ENCODE measurements around the gene MINDY2. TPM values are rescaled to one million over a fixed set of nuclear protein-coding genes. Genes with fewer than 3 reads are reported as not detected.
A peak's percentile ranks its signal among the peaks of the same experiment; 100 is the strongest.

The MINDY2 gene
- total RNA-seq = 31.2 TPM
- long read RNA-seq, full-length matches to known transcripts = 58 of 77 reads
- long read RNA-seq, partial matches to known transcripts = 8 of 77 reads
- long read RNA-seq, other reads (novel, unspliced or antisense) = 11 of 77 reads

GRCh38 chr15:58770857-58771620, at the start of gene MINDY2:
TSS of gene MINDY2 (plus strand) at chr15:58771302. CDS start at chr15:58771396, 94 bp downstream.
- no peaks in the 10 kb centered on the region for H3K9me3 ChIP-seq
- peak; percentile 98 for ATAC-seq
- DNase-seq = peak; percentile 100
- H3K36me3 ChIP-seq = no peaks in the 10 kb centered on the region
- peaks cover 37% of the 10 kb centered on the region for H3K4me1 ChIP-seq
- intact Hi-C loops (cut with DNase I) = no loop called here
- H3K27me3 ChIP-seq = no peaks in the 10 kb centered on the region
- H3K27ac ChIP-seq = peak within 1 kb of the TSS; percentile 96
- peak; percentile 46 for TF ChIP-seq CTCF (IDR thresholded peaks at IDR 0.05)
- H3K4me3 ChIP-seq = peak within 1 kb of the TSS; percentile 85

GRCh38 chr15:58724466-58724865, 46.6 kb upstream of the MINDY2 start:
- TF ChIP-seq CTCF (IDR thresholded peaks at IDR 0.05) = no peak
- H3K27ac ChIP-seq = no peak overlapping the region
- DNase-seq (no peak), ATAC-seq (peak; percentile 73)
- intact Hi-C loops (cut with DNase I) = no loop called here
- H3K4me1 ChIP-seq = peaks cover 7% of the 10 kb centered on the region
- H3K36me3 ChIP-seq = no peaks in the 10 kb centered on the region
- H3K9me3 ChIP-seq = no peaks in the 10 kb centered on the region
- no peaks in the 10 kb centered on the region for H3K27me3 ChIP-seq
- H3K4me3 ChIP-seq = no peak overlapping the region

GRCh38 chr15:58726867-58727266, 44.2 kb upstream of the MINDY2 start:
- Histone ChIP-seq H3K4me3 (no peak overlapping the region), H3K4me1 (peaks cover 8% of the 10 kb centered on the region), H3K27ac (no peak overlapping the region), H3K27me3 (no peaks in the 10 kb centered on the region), H3K9me3 (no peaks in the 10 kb centered on the region), H3K36me3 (no peaks in the 10 kb centered on the region)
- DNase-seq (no peak), ATAC-seq (no peak)
- no peak for TF ChIP-seq CTCF (IDR thresholded peaks at IDR 0.05)
- intact Hi-C loops (cut with DNase I) = no loop called here

GRCh38 chr15:58731756-58732535, 39.2 kb upstream of the MINDY2 start:
- Histone ChIP-seq H3K27me3 (no peaks in the 10 kb centered on the region), H3K9me3 (no peaks in the 10 kb centered on the region), H3K4me3 (no peak overlapping the region), H3K27ac (no peak overlapping the region), H3K4me1 (peaks cover 14% of the 10 kb centered on the region), H3K36me3 (no peaks in the 10 kb centered on the region)
- TF ChIP-seq CTCF (IDR thresholded peaks at IDR 0.05) = no peak
- DNase-seq (no peak), ATAC-seq (peak; percentile 77)
- intact Hi-C loops (cut with DNase I) = no loop called here

- H3K27ac ChIP-seq = no peak overlapping the region
- no peak for TF ChIP-seq CTCF (IDR thresholded peaks at IDR 0.05)
- no peak for ATAC-seq
- H3K27me3 ChIP-seq = no peaks in the 10 kb centered on the region
- H3K4me1 ChIP-seq = peaks cover 21% of the 10 kb centered on the region
- H3K9me3 ChIP-seq = no peaks in the 10 kb centered on the region
- H3K4me3 ChIP-seq = no peak overlapping the region
- H3K36me3 ChIP-seq = no peaks in the 10 kb centered on the region
- intact Hi-C loops (cut with DNase I) = no loop called here
- no peak for DNase-seq
These were observed 38.3 kb upstream of the MINDY2 start for GRCh38 chr15:58732625-58733363.

Measured in upper lobe of right lung (tissue), 1 donor.